Inferior parietal cortex (tissue), 1 donor: ENCODE data around the gene CNPY2.
"Not testable (repeated sequence)": the region's sequence is repeated elsewhere in the genome, so short reads cannot be mapped to it uniquely, and the experiment has no call there.

Experiments used
- DNase-seq: peaks from one replicate; pipeline ENCODE4 v3.0.0-alpha.2; 2016; ENCODE audit errors: extremely low spot score

The CNPY2 gene

GRCh38 chr12:56333679-56334489, 18.1 kb upstream of the CNPY2 start, which contains the start of gene PAN2:
TSS of gene PAN2 (minus strand) at chr12:56334000. CDS start at chr12:56333094, 906 bp downstream.
- DNase-seq = peak; percentile 98

- no peak for DNase-seq
Measured at GRCh38 chr12:56333197-56333678, 17.4 kb upstream of the CNPY2 start.

GRCh38 chr12:56332512-56333196, 16.9 kb upstream of the CNPY2 start:
- DNase-seq = no peak

- DNase-seq = no peak
Measured at GRCh38 chr12:56330936-56331490, 15.2 kb upstream of the CNPY2 start.

GRCh38 chr12:56326533-56326932, 10.7 kb upstream of the CNPY2 start:
- DNase-seq = no peak

- no peak for DNase-seq
Measured at GRCh38 chr12:56326126-56326525, 10.3 kb upstream of the CNPY2 start.

- no peak for DNase-seq
Measured at GRCh38 chr12:56324206-56324605, 8.4 kb upstream of the CNPY2 start.

GRCh38 chr12:56321610-56322009, 5.8 kb upstream of the CNPY2 start:
- DNase-seq = not testable (repeated sequence)

GRCh38 chr12:56321027-56321426, 5.2 kb upstream of the CNPY2 start:
- no peak for DNase-seq

GRCh38 chr12:56317675-56318074, 1.9 kb upstream of the CNPY2 start:
- DNase-seq = no peak

GRCh38 chr12:56315249-56315621, 553 bp downstream of the CNPY2 start:
- DNase-seq = peak; percentile 56

- DNase-seq = no peak
Measured at GRCh38 chr12:56311003-56311402, 4.8 kb downstream of the CNPY2 start.

GRCh38 chr12:56308714-56309113, 7.1 kb downstream of the CNPY2 start:
- DNase-seq = no peak

GRCh38 chr12:56307221-56307965, 8.4 kb downstream of the CNPY2 start:
- no peak for DNase-seq

GRCh38 chr12:56304872-56305590, 10.8 kb downstream of the CNPY2 start:
- DNase-seq = no peak

- no peak for DNase-seq
Measured at GRCh38 chr12:56304276-56304675, 11.5 kb downstream of the CNPY2 start.

- peak; percentile 21 for DNase-seq
Measured at GRCh38 chr12:56300644-56301464, 14.9 kb downstream of the CNPY2 start.

- DNase-seq = peak; percentile 97
Measured at GRCh38 chr12:56299853-56300643, 15.7 kb downstream of the CNPY2 start, which contains the start of gene CS. TSS of gene CS (minus strand) at chr12:56300330. CDS start at chr12:56300201, 129 bp downstream.

- peak; percentile 34 for DNase-seq
Measured at GRCh38 chr12:56299308-56299852, 16.4 kb downstream of the CNPY2 start.
